ENCODE results near the gene B3GALT6. TPM values are rescaled to one million over a fixed set of nuclear protein-coding genes. Genes with fewer than 3 reads are reported as not detected.

Gene B3GALT6
- total and polyA plus RNA-seq, 8 donors = 1.8 to 13.8 (median 7.5) TPM; not detected in 1

DNA sequence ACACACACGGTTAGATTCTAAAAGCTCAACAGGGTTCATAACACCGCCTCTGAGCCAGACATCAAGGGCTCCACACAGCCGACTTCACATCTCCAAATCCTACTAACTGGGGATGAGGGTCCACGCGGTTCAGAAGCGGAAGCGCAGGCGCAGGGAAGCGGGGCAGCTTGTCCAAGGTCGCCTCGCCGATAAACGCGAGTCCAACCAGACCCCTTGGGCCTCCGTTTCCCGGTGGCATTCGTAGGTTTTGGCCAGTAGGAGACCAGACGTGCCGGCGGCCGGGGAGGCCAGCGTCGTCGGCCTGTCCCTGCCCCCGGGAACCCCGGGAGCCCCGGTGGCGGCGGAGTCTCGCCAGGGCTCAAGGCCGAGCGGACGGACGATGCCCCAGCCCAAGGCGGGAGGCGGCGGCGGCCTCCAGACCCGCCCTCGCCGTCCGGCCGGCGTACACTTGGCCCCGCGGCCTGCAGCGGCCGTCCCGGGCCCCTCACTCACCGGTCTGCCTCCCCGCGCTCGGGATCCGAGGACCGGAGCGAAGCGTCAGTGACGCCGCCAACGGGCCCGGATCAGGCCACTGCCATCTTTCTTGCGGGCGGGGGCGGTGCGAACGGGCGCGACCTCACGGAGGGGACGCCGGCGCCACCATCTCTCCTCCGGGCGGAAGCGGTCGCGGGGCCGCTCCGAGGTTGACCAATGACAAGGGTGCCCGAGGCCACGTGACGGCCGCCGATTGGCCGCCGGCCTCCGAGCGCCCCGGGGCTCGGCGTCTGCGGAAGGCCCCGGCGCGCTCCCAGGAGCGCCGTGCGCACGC lies 433 bp upstream of the B3GALT6 start, which contains the start of gene SDF4:
Gene SDF4 (minus strand): TSS at position 602 of the 808 bp plus-strand sequence. CDS start 3,229 bp downstream, outside the sequence.
- TF ChIP-seq POLR2A (IDR thresholded peaks at IDR 0.05) (no peak), POLR2AphosphoS5 (IDR thresholded peaks at IDR 0.05) (peak in 2 of 3 donors; percentile 84 to 88), EP300 (IDR thresholded peaks at IDR 0.05) (no peak)
- TF ChIP-seq, protein P1, sequence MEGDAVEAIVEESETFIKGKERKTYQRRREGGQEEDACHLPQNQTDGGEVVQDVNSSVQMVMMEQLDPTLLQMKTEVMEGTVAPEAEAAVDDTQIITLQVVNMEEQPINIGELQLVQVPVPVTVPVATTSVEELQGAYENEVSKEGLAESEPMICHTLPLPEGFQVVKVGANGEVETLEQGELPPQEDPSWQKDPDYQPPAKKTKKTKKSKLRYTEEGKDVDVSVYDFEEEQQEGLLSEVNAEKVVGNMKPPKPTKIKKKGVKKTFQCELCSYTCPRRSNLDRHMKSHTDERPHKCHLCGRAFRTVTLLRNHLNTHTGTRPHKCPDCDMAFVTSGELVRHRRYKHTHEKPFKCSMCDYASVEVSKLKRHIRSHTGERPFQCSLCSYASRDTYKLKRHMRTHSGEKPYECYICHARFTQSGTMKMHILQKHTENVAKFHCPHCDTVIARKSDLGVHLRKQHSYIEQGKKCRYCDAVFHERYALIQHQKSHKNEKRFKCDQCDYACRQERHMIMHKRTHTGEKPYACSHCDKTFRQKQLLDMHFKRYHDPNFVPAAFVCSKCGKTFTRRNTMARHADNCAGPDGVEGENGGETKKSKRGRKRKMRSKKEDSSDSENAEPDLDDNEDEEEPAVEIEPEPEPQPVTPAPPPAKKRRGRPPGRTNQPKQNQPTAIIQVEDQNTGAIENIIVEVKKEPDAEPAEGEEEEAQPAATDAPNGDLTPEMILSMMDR (IDR thresholded peaks at IDR 0.05) = peak in 1 of 7 experiments; percentile 4
- peaks cover 24 to 71% (median 49%) of the 10 kb centered on the region in 4 donors for H3K4me1 ChIP-seq
- peaks cover 0 to 3% (median 0%) of the 10 kb centered on the region in 4 donors for H3K9me3 ChIP-seq
- peak; percentile 98 to 99 for DNase-seq
- intact Hi-C loops (cut with DNase I; ENCODE audit: low total_unique reads) = no loop called here
- H3K27ac ChIP-seq = peak within 1 kb of the TSS; percentile 86 to 99 (median 96)
- WGBS, 5 donors = 0 to 1% (median 0%) methylated on average over 47 to 99 of the region's 99 CpGs
- peak within 1 kb of the TSS; percentile 91 to 100 (median 98) for H3K4me3 ChIP-seq
- H3K27me3 ChIP-seq = peaks cover 0 to 3% (median 0%) of the 10 kb centered on the region in 3 donors
- peaks cover 22 to 53% (median 43%) of the 10 kb centered on the region in 4 donors for H3K36me3 ChIP-seq

DNA sequence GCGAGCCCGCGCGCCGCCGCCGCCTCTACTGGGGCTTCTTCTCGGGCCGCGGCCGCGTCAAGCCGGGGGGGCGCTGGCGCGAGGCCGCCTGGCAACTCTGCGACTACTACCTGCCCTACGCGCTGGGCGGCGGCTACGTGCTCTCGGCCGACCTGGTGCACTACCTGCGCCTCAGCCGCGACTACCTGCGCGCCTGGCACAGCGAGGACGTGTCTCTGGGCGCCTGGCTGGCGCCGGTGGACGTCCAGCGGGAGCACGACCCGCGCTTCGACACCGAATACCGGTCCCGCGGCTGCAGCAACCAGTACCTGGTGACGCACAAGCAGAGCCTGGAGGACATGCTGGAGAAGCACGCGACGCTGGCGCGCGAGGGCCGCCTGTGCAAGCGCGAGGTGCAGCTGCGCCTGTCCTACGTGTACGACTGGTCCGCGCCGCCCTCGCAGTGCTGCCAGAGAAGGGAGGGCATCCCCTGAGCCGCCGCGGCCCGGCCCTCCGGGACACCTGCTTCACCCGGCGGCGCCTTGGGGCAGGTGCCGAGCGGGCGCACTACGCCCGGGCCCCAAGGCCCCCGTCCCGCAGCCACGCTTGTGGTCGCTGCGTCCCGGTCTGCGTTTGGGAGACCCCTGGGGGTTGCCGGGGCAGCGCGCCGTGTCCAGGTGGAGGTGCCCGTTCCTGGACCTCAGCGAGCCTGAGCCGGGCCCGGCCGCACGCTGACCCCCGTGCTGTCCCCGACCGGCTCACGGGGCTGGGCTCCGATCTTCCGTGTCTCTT lies 944 bp downstream of the B3GALT6 start:
- H3K4me3 ChIP-seq = peak overlapping the region; percentile 39 to 50 (median 40)
- no peak for DNase-seq
- peak overlapping the region in 1 of 5 donors; percentile 65 for H3K27ac ChIP-seq
- peaks cover 35 to 71% (median 59%) of the 10 kb centered on the region in 4 donors for H3K4me1 ChIP-seq
- intact Hi-C loops (cut with DNase I; ENCODE audit: low total_unique reads) = no loop called here
- H3K9me3 ChIP-seq = peaks cover 0 to 3% (median 0%) of the 10 kb centered on the region in 4 donors
- WGBS, 5 donors = 78 to 91% (median 83%) methylated on average over 57 to 98 of the region's 98 CpGs
- TF ChIP-seq EP300 (IDR thresholded peaks at IDR 0.05) (no peak), POLR2A (IDR thresholded peaks at IDR 0.05) (no peak), POLR2AphosphoS5 (IDR thresholded peaks at IDR 0.05) (no peak)
- TF ChIP-seq, protein P1 (IDR thresholded peaks at IDR 0.05) = no peak
- peaks cover 9 to 40% (median 29%) of the 10 kb centered on the region in 4 donors for H3K36me3 ChIP-seq
- peaks cover 0 to 16% (median 12%) of the 10 kb centered on the region in 3 donors for H3K27me3 ChIP-seq

DNA sequence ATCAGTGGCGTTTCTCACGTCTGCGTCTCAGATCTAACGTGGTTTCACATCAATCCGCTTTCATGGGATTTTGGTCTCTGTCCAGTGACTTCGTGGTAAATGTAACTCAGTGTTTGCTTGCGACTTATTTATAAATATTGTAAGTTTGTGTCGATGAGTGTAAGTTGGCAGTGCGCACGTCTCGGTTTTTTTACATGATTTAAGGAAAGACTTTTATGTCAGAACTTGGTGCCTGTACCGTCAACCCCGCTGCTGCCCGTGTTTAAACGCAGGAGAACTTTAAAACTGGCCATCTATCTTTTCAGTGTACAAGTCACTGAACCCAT lies 1.5 kb downstream of the B3GALT6 start:
- 91 to 95% (median 94%) methylated on average over 15 of the region's 15 CpGs for WGBS, 5 donors
- intact Hi-C loops (cut with DNase I; ENCODE audit: low total_unique reads) = no loop called here
- peaks cover 37 to 71% (median 62%) of the 10 kb centered on the region in 4 donors for H3K4me1 ChIP-seq
- no peak for DNase-seq
- H3K9me3 ChIP-seq = peaks cover 0 to 3% (median 0%) of the 10 kb centered on the region in 4 donors
- H3K27me3 ChIP-seq = peaks cover 0 to 22% (median 17%) of the 10 kb centered on the region in 3 donors
- peak overlapping the region in 1 of 4 donors; percentile 50 for H3K4me3 ChIP-seq
- no peak for TF ChIP-seq POLR2A (IDR thresholded peaks at IDR 0.05)
- no peak for TF ChIP-seq POLR2AphosphoS5 (IDR thresholded peaks at IDR 0.05)
- no peak for TF ChIP-seq EP300 (IDR thresholded peaks at IDR 0.05)
- TF ChIP-seq, protein P1 (IDR thresholded peaks at IDR 0.05) = no peak
- no peak overlapping the region for H3K27ac ChIP-seq
- H3K36me3 ChIP-seq = peaks cover 3 to 34% (median 24%) of the 10 kb centered on the region in 4 donors

All from stomach (tissue), 9 donors.